Measurements from ENCODE around the gene CAB39L. TPM values are rescaled to one million over a fixed set of nuclear protein-coding genes. Genes with fewer than 3 reads are reported as not detected.

CAB39L gene
- total and polyA plus RNA-seq, 9 of the 15 experiments (the other 6 are each of a cell fraction or from before 2014, with no cell fraction given), result 1.1 to 4.2 (median 2.6) TPM

GRCh38 chr13:49443704-49444523 is at the start of gene CAB39L, which contains the start of gene SETDB2 (continued):
- TF ChIP-seq MAFF (IDR thresholded peaks at IDR 0.05; ENCODE audit: low read length), result no peak
- TF ChIP-seq SFPQ (IDR thresholded peaks at IDR 0.05; ENCODE audit: low read depth, low read length), result no peak
- TF ChIP-seq ZFP91 (CRISPR knock-in tag; IDR thresholded peaks at IDR 0.05), result no peak
- no peak for TF ChIP-seq SRSF9 (IDR thresholded peaks at IDR 0.05; ENCODE audit: borderline replicate concordance, low read depth, low read length)
- peak; percentile 95 for TF ChIP-seq NR2C1 (IDR thresholded peaks at IDR 0.05)
- peak; percentile 93 for TF ChIP-seq NR2C1 (tag; IDR thresholded peaks at IDR 0.05)
- TF ChIP-seq ZMIZ1 (IDR thresholded peaks at IDR 0.05; ENCODE audit: low read depth in 2 of 2, low read length in 2 of 2), result no peak
- no peak for TF ChIP-seq SMAD2 (IDR thresholded peaks at IDR 0.05; ENCODE audit: low read depth, low read length)
- TF ChIP-seq ZNF23 (CRISPR knock-in tag; IDR thresholded peaks at IDR 0.05), result no peak
- 0 out of 2 replicates have a peak, but pooled peaks have one; percentile 39 for TF ChIP-seq FOXP1 (CRISPR knock-in tag; IDR thresholded peaks at IDR 0.05)
- peak; percentile 67 for TF ChIP-seq ATF7 (IDR thresholded peaks at IDR 0.05)
- TF ChIP-seq ZNF408 (CRISPR knock-in tag; IDR thresholded peaks at IDR 0.05; ENCODE audit: low read depth), result no peak
- TF ChIP-seq PML (IDR thresholded peaks at IDR 0.05; ENCODE audit: low read length), result peak; percentile 26; the same call in 1 of the 2 replicates
- no peak for TF ChIP-seq TRIM25 (IDR thresholded peaks at IDR 0.05; ENCODE audit: borderline replicate concordance)
- no peak for TF ChIP-seq ZNF75A (CRISPR knock-in tag; IDR thresholded peaks at IDR 0.05)
- TF ChIP-seq SMARCA5 (IDR thresholded peaks at IDR 0.05), result no peak
- no peak for TF ChIP-seq SREBF2 (CRISPR knock-in tag; IDR thresholded peaks at IDR 0.05)
- TF ChIP-seq ZNF311 (CRISPR knock-in tag; IDR thresholded peaks at IDR 0.05), result no peak
- no peak for TF ChIP-seq FIP1L1 (IDR thresholded peaks at IDR 0.05; ENCODE audit: low read depth, low read length, poor library complexity, severe bottlenecking)

Measured in K562 (cell line).